Neutrophil (primary cell): ENCODE measurements around the gene GBE1.

Experiments
- H3K27ac ChIP-seq: fragments of 200-600 bp; sonication (generic); 2 replicates; pipeline ENCODE4 v1.5.1; 2016; ENCODE audit warnings: mild to moderate bottlenecking, moderate library complexity
- H3K27me3 ChIP-seq: fragments of 200-600 bp; sonication (generic); 2 replicates; pipeline ENCODE4 v1.6.0; 2016; ENCODE audit warnings: mild to moderate bottlenecking
- H3K36me3 ChIP-seq: fragments of 200-600 bp; sonication (generic); 2 replicates; pipeline ENCODE4 v1.5.1; 2017
- H3K4me1 ChIP-seq, 2 experiments: fragments of 200-600 bp in 1 of 2; sonication (generic) in 1 of 2; 1 replicate in 1 of 2; 2 replicates in 1 of 2; pipeline versions ENCODE4 v1.5.1 to v1.6.1; 2013 to 2016; ENCODE audit warnings: low read depth in 1 of 2, low read length in 1 of 2, mild to moderate bottlenecking in 1 of 2, moderate library complexity in 1 of 2; ENCODE audit not compliant: control insufficient read depth in 1 of 2, insufficient read depth in 1 of 2
- H3K4me3 ChIP-seq, 2 experiments: fragments of 200-600 bp in 1 of 2; sonication (generic) in 1 of 2; 1 replicate in 1 of 2; 2 replicates in 1 of 2; pipeline ENCODE4 v1.5.1; 2013 to 2016; ENCODE audit warnings: low read depth in 1 of 2, low read length in 1 of 2, mild to moderate bottlenecking in 1 of 2, moderate library complexity in 1 of 2
- H3K9me3 ChIP-seq: fragments of 200-600 bp; sonication (generic); 2 replicates; pipeline ENCODE4 v1.5.1; 2016
- TF ChIP-seq, protein P1 (sequence below): fragments of 200-600 bp; sonication (generic); IDR thresholded peaks from 2 replicates; pipeline ENCODE4 v1.5.1; 2016; ENCODE audit warnings: antibody characterized with exemption

GBE1 gene

GRCh38 chr3:81554388-81554787 is 207.1 kb downstream of the GBE1 start:
- Histone ChIP-seq H3K4me3 (no peak overlapping the region), H3K9me3 (no peaks in the 10 kb centered on the region), H3K27me3 (no peaks in the 10 kb centered on the region), H3K27ac (no peak overlapping the region), H3K36me3 (peaks cover 9% of the 10 kb centered on the region), H3K4me1 (no peaks in the 10 kb centered on the region)
- TF ChIP-seq, protein P1, sequence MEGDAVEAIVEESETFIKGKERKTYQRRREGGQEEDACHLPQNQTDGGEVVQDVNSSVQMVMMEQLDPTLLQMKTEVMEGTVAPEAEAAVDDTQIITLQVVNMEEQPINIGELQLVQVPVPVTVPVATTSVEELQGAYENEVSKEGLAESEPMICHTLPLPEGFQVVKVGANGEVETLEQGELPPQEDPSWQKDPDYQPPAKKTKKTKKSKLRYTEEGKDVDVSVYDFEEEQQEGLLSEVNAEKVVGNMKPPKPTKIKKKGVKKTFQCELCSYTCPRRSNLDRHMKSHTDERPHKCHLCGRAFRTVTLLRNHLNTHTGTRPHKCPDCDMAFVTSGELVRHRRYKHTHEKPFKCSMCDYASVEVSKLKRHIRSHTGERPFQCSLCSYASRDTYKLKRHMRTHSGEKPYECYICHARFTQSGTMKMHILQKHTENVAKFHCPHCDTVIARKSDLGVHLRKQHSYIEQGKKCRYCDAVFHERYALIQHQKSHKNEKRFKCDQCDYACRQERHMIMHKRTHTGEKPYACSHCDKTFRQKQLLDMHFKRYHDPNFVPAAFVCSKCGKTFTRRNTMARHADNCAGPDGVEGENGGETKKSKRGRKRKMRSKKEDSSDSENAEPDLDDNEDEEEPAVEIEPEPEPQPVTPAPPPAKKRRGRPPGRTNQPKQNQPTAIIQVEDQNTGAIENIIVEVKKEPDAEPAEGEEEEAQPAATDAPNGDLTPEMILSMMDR = no peak

- H3K4me3 ChIP-seq = no peak overlapping the region
- no peak overlapping the region for H3K27ac ChIP-seq
- no peaks in the 10 kb centered on the region for H3K27me3 ChIP-seq
These were observed 211.0 kb downstream of the GBE1 start for GRCh38 chr3:81550415-81550814.

DNA sequence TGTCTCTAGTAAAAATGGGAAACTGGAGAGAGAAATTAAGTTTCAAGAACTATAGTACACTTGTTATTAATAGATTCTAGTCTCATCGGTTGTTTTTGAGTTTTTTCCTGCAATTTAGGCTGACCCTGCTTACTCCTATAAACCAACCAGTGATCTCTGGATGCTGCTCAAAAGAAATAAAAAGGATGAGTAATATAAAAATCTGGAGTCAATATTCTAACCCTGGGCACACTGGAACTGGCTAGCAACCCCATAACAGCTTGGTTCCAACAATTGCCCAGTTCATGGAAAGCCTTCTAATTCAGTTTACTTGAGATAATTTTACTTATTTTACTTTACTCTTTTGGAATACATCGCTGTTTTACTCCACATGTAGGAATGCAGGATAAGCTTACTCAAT is 211.6 kb downstream of the GBE1 start:
- no peak overlapping the region for H3K27ac ChIP-seq
- H3K4me3 ChIP-seq = no peak overlapping the region
- H3K27me3 ChIP-seq = no peaks in the 10 kb centered on the region
- peaks cover 9% of the 10 kb centered on the region for H3K36me3 ChIP-seq
- H3K4me1 ChIP-seq = no peaks in the 10 kb centered on the region
- TF ChIP-seq, protein P1 = no peak
- no peaks in the 10 kb centered on the region for H3K9me3 ChIP-seq

More at GRCh38 chr3:81550415-81550814, 211.0 kb downstream of the GBE1 start:
- H3K36me3 ChIP-seq = peaks cover 9% of the 10 kb centered on the region
- no peaks in the 10 kb centered on the region for H3K4me1 ChIP-seq
- no peaks in the 10 kb centered on the region for H3K9me3 ChIP-seq
- TF ChIP-seq, protein P1 = no peak

DNA sequence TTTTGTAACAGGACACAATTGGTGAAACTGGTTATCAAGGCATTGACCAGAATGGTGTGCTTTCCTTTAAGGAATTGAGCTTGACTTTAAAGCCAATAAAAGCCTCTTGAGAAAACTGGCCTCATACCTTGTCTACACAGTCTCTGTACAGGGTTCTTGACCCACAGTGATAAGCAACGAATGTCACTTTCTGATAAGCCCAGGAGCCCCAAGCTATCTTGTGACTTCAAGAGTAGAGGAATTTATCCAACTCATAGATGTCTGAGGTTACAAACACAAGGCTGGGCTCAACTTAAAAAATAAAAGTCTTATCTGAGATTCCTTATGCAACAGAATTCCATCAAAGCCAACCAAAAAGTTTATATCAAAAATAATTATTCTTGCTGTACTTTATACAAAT is 212.1 kb downstream of the GBE1 start:
- Histone ChIP-seq H3K36me3 (peaks cover 9% of the 10 kb centered on the region), H3K9me3 (no peaks in the 10 kb centered on the region), H3K4me1 (no peaks in the 10 kb centered on the region), H3K27me3 (no peaks in the 10 kb centered on the region), H3K27ac (no peak overlapping the region), H3K4me3 (no peak overlapping the region)
- TF ChIP-seq, protein P1 = no peak

GRCh38 chr3:81545572-81545971 is 215.9 kb downstream of the GBE1 start:
- TF ChIP-seq, protein P1 = no peak
- Histone ChIP-seq H3K36me3 (no peaks in the 10 kb centered on the region), H3K4me3 (no peak overlapping the region), H3K9me3 (no peaks in the 10 kb centered on the region), H3K4me1 (no peaks in the 10 kb centered on the region), H3K27ac (no peak overlapping the region), H3K27me3 (no peaks in the 10 kb centered on the region)

DNA sequence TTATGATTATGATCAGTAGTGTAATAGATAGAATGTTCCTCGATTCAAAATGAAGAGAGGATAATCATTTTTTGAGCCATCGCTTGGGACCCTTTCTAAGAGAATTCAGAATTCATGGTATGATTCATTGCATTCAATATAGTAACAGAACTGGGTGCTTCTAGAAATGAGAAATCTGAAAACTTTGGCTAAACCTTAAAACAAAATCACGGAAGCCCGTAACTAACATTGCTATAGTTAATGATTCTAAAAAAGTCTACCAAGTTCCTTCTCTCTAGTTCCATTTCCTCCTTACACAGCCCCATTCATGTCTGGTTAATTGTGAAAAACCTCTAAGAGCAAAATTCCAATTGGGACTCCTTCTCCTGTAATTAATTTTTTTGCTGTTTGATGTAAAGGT is 217.1 kb downstream of the GBE1 start:
- H3K36me3 ChIP-seq = no peaks in the 10 kb centered on the region
- H3K27ac ChIP-seq = no peak overlapping the region
- no peaks in the 10 kb centered on the region for H3K9me3 ChIP-seq
- no peaks in the 10 kb centered on the region for H3K27me3 ChIP-seq
- TF ChIP-seq, protein P1 = no peak
- H3K4me3 ChIP-seq = no peak overlapping the region
- no peaks in the 10 kb centered on the region for H3K4me1 ChIP-seq
